Tibial nerve (tissue), 4 donors: ENCODE measurements around the gene POU6F1.
A peak's percentile ranks its signal among the peaks of the same experiment; 100 is the strongest.

Experiments
- EP300 ChIP-seq, 2 donors: sonication (generic); formaldehyde crosslinking; IDR thresholded peaks; one replicate each; pipeline ENCODE4 v1.6.1; 2017; ENCODE audit warnings: antibody characterized with exemption in 2 of 2, mild to moderate bottlenecking in 1 of 2
- TF ChIP-seq, protein P1 (sequence below), 5 experiments: fragments of 200-600 bp in 3 of 5; fragments of 450-650 bp in 2 of 5; sonication (generic) in 3 of 5; IDR thresholded peaks; one replicate each; pipeline ENCODE4 v1.5.1; 2016 to 2019; ENCODE audit warnings: antibody characterized with exemption in 5 of 5, mild to moderate bottlenecking in 3 of 5, moderate library complexity in 2 of 5

DNA sequence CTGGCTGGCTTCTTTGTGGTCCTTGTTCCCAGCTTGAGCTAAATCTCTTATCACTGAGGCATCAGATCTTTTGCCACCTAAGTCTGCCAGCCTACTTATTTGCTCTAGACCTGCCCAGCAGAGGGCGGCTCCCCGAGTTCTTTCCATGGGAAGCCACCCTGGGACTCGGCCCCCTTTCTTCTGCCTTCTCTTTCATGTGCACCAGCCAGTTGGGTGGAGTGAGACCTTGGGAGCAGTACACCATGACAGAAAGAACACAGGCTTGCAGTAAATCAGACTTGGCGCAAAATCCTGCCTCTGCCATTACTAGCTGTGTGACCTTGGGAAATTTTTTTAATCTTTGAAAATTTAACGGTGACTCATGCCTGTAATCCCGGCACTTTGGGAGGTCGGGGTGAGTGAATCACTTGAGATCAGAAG is 44.9 kb upstream of the POU6F1 start:
- TF ChIP-seq, protein P1, sequence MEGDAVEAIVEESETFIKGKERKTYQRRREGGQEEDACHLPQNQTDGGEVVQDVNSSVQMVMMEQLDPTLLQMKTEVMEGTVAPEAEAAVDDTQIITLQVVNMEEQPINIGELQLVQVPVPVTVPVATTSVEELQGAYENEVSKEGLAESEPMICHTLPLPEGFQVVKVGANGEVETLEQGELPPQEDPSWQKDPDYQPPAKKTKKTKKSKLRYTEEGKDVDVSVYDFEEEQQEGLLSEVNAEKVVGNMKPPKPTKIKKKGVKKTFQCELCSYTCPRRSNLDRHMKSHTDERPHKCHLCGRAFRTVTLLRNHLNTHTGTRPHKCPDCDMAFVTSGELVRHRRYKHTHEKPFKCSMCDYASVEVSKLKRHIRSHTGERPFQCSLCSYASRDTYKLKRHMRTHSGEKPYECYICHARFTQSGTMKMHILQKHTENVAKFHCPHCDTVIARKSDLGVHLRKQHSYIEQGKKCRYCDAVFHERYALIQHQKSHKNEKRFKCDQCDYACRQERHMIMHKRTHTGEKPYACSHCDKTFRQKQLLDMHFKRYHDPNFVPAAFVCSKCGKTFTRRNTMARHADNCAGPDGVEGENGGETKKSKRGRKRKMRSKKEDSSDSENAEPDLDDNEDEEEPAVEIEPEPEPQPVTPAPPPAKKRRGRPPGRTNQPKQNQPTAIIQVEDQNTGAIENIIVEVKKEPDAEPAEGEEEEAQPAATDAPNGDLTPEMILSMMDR (IDR thresholded peaks at IDR 0.05), result peak in 1 of 5 experiments; percentile 24
- TF ChIP-seq EP300 (IDR thresholded peaks at IDR 0.05), result no peak
